Mesothelial cell of epicardium (in vitro differentiated cells): ENCODE data around the gene PTOV1. TPM values are rescaled to one million over a fixed set of nuclear protein-coding genes. Genes with fewer than 3 reads are reported as not detected.

Experiments
- DNase-seq, 2 experiments: peaks; one replicate each; pipeline ENCODE4 v3.0.0; 2021; ENCODE audit warnings: low spot score in 2 of 2; ENCODE audit not compliant: unreplicated experiment in 2 of 2
- H3K27ac Mint-ChIP-seq: 2 replicates; pipeline ENCODE4 v1.8.0; 2021; ENCODE audit warnings: mixed read lengths
- H3K27me3 Mint-ChIP-seq: 2 replicates; pipeline ENCODE4 v1.8.0; 2021; ENCODE audit warnings: low read depth, mixed read lengths
- H3K36me3 Mint-ChIP-seq: 2 replicates; pipeline ENCODE4 v1.8.0; 2021; ENCODE audit warnings: mixed read lengths
- H3K4me1 Mint-ChIP-seq: 2 replicates; pipeline ENCODE4 v1.8.0; 2021; ENCODE audit warnings: mixed read lengths
- H3K4me3 Mint-ChIP-seq: 2 replicates; pipeline ENCODE4 v1.8.0; 2021; ENCODE audit warnings: mild to moderate bottlenecking, moderate library complexity, mixed read lengths
- H3K9me3 Mint-ChIP-seq: 2 replicates; pipeline ENCODE4 v1.8.0; 2021; ENCODE audit warnings: mixed read lengths
- total RNA-seq: library from RNA; stranded (reverse); gene quantifications from 3 replicates; pipeline ENCODE4 v1.2.1, GENCODE V29; 2021
- TF ChIP-seq, protein P1 (sequence below): fragments of 200-600 bp; sonication (generic); IDR thresholded peaks from one replicate; pipeline ENCODE4 v1.5.0; 2021; ENCODE audit warnings: antibody characterized with exemption; ENCODE audit not compliant: unreplicated experiment

PTOV1 gene
- total RNA-seq, 1 donor from 2014 or later = 431 TPM

DNA sequence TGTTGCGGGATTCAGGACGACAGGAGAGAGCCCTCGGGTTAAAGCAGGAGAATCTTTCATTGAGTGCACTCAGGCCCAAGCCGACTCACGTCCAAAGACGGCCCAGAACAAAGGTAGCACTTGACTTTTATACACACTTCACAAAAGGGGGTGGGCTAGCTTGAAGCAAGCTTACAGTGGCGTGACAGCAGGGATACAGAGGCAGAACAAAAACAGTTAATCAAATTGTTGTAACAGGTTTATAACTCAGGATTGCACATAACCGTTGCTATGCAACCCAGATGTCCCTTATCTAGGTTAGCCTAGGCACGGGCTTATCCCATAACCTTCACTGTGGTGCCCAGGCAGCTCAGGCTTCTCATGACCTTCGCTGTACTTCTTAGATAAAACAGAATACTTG, 30.8 kb upstream of the PTOV1 start:
- TF ChIP-seq, protein P1, sequence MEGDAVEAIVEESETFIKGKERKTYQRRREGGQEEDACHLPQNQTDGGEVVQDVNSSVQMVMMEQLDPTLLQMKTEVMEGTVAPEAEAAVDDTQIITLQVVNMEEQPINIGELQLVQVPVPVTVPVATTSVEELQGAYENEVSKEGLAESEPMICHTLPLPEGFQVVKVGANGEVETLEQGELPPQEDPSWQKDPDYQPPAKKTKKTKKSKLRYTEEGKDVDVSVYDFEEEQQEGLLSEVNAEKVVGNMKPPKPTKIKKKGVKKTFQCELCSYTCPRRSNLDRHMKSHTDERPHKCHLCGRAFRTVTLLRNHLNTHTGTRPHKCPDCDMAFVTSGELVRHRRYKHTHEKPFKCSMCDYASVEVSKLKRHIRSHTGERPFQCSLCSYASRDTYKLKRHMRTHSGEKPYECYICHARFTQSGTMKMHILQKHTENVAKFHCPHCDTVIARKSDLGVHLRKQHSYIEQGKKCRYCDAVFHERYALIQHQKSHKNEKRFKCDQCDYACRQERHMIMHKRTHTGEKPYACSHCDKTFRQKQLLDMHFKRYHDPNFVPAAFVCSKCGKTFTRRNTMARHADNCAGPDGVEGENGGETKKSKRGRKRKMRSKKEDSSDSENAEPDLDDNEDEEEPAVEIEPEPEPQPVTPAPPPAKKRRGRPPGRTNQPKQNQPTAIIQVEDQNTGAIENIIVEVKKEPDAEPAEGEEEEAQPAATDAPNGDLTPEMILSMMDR = no peak
- Mint-ChIP-seq H3K27ac (peak overlapping the region; percentile 79), H3K4me3 (peak overlapping the region; percentile 89), H3K9me3 (no peaks in the 10 kb centered on the region), H3K36me3 (peaks cover 10% of the 10 kb centered on the region), H3K4me1 (peaks cover 24% of the 10 kb centered on the region), H3K27me3 (no peaks in the 10 kb centered on the region)
- no peak for DNase-seq

GRCh38 chr19:49823472-49823871, 27.5 kb upstream of the PTOV1 start:
- no peak for DNase-seq
- Mint-ChIP-seq H3K4me1 (peaks cover 20% of the 10 kb centered on the region), H3K27me3 (no peaks in the 10 kb centered on the region), H3K9me3 (no peaks in the 10 kb centered on the region), H3K4me3 (no peak overlapping the region), H3K36me3 (peaks cover 19% of the 10 kb centered on the region), H3K27ac (no peak overlapping the region)
- TF ChIP-seq, protein P1 = no peak

DNA sequence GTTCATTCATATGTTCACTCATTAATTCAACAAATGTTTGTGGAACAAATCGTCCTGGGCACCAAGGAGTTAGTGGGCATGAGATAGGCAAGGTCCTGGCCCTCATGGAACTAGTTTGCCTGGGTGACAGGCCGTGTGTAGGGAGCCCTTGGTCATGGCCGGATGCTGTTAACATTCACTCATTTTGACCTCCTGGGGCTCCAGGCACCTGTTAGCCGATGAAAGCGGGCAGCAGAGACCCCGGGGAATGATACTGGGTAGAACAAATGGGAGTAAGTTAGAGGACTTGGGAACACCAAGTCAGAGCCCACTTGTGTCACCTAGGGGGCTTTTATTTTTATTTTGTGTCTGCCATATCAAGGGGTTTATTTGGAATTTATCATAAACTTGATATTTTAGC, 26.3 kb upstream of the PTOV1 start:
- H3K9me3 Mint-ChIP-seq = no peaks in the 10 kb centered on the region
- TF ChIP-seq, protein P1 = no peak
- peaks cover 19% of the 10 kb centered on the region for H3K36me3 Mint-ChIP-seq
- DNase-seq = no peak
- no peak overlapping the region for H3K27ac Mint-ChIP-seq
- H3K4me3 Mint-ChIP-seq = no peak overlapping the region
- no peaks in the 10 kb centered on the region for H3K27me3 Mint-ChIP-seq
- H3K4me1 Mint-ChIP-seq = peaks cover 11% of the 10 kb centered on the region

DNA sequence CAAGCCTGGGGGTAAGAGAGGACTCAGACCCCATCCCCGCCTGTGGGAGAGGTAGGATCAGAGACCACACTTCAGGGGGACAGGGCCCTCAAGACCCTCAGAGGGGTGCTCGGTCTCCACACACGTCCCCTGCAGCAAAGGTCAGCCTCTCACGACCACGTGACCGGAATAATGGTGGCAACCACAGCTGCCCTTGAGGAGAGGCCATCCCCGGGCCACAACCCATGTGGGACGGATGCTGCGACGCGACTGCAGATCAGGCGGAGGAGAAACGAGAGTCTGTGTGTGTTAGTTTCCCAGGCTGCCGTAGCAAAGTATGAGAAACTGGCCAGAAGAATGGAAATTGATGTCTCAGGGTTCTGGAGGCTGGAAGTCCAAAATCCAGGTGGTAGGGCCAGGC, 23.9 kb upstream of the PTOV1 start:
- H3K36me3 Mint-ChIP-seq = peaks cover 15% of the 10 kb centered on the region
- no peak for DNase-seq
- H3K4me3 Mint-ChIP-seq = no peak overlapping the region
- no peaks in the 10 kb centered on the region for H3K9me3 Mint-ChIP-seq
- H3K4me1 Mint-ChIP-seq = no peaks in the 10 kb centered on the region
- H3K27me3 Mint-ChIP-seq = no peaks in the 10 kb centered on the region
- H3K27ac Mint-ChIP-seq = peak overlapping the region; percentile 22
- TF ChIP-seq, protein P1 = no peak

DNA sequence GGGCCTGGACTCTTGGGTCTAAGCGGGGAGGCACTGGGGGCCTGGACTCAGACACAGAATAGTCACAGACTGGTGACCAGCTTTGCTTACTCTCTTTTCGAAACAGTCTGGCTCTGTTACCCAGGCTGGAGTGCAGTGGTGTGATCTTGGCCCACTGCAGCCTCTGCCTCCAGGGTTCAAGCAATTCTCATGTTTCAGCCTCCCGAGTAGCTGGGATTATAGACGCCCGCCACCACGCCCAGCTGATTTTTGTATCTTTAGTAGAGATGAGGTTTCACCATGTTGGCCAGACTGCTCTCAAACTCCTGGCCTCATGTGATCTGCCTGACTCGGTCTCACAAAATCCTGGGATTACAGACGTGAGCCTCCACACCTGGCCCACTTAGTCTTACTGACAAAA, 21.8 kb upstream of the PTOV1 start:
- no peak for DNase-seq
- Mint-ChIP-seq H3K4me3 (no peak overlapping the region), H3K36me3 (peaks cover 14% of the 10 kb centered on the region), H3K27me3 (no peaks in the 10 kb centered on the region), H3K27ac (no peak overlapping the region), H3K4me1 (no peaks in the 10 kb centered on the region), H3K9me3 (no peaks in the 10 kb centered on the region)
- TF ChIP-seq, protein P1 = no peak

DNA sequence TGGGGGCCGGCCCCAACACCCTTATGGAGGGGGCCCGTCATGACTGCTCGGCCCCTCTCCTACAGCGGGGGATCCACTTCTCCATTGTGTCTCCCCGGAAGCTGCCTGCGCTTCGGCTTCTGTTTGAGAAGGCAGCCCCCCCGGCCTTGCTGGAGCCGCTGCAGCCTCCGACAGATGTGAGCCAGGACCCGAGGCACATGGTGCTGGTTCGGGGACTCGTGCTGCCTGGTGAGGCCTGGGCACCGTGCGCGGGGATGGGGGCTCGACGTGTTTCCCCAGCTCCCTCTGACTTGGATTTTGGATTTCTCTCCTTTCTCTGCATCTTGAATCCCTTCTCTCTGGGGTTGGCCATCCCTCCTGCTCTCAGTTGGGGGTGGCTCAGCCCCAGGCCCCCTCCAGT, 21.2 kb upstream of the PTOV1 start:
- Mint-ChIP-seq H3K27ac (no peak overlapping the region), H3K4me1 (no peaks in the 10 kb centered on the region), H3K9me3 (no peaks in the 10 kb centered on the region), H3K36me3 (peaks cover 16% of the 10 kb centered on the region), H3K27me3 (no peaks in the 10 kb centered on the region), H3K4me3 (no peak overlapping the region)
- DNase-seq = no peak
- TF ChIP-seq, protein P1 = no peak
